WTC11 (cell line): Measurements from ENCODE around the gene SAMD9.

Experiments used
- TP53 ChIP-seq: sonication (generic); formaldehyde crosslinking; IDR thresholded peaks from 2 replicates; pipeline ENCODE4 v1.8.1; 2023; ENCODE audit warnings: mild to moderate bottlenecking, missing genetic modification reagents
- USF2 ChIP-seq: sonication (generic); formaldehyde crosslinking; IDR thresholded peaks from 2 replicates; pipeline ENCODE4 v1.8.1; 2023; ENCODE audit warnings: mild to moderate bottlenecking, missing genetic modification reagents, moderate library complexity

GRCh38 chr7:93092757-93093370 is 24.9 kb downstream of the SAMD9 start:
- TF ChIP-seq TP53 (CRISPR knock-in tag) (no peak), USF2 (CRISPR knock-in tag) (no peak)
